Measurements from ENCODE around the gene PRSS50. TPM values are rescaled to one million over a fixed set of nuclear protein-coding genes. Genes with fewer than 3 reads are reported as not detected.
"Not testable (repeated sequence)": the region's sequence is repeated elsewhere in the genome, so short reads cannot be mapped to it uniquely, and the experiment has no call there.

Gene PRSS50
- not detected for total RNA-seq

- CTCF ChIA-PET: no interaction called here
- POLR2A ChIA-PET: no interaction called here
Measured at GRCh38 chr3:46717447-46718231, at the start of gene PRSS50. Gene PRSS50, minus strand, starts transcription at chr3:46717869. Its CDS starts 45 bp downstream, at chr3:46717824.

- ChIA-PET CTCF (no interaction called here), POLR2A (no interaction called here)
Measured at GRCh38 chr3:46764206-46764605, 46.5 kb upstream of the PRSS50 start.

GRCh38 chr3:46763178-46763577 is 45.5 kb upstream of the PRSS50 start:
- CTCF ChIA-PET: interaction anchor here (0.7 kb wide), 1 partner anchor 58 kb away, joined by 3 read pairs; no protein-coding TSS in a partner anchor
- POLR2A ChIA-PET: no interaction called here

- POLR2A ChIA-PET: no interaction called here
- CTCF ChIA-PET: no interaction called here
Measured at GRCh38 chr3:46759239-46760167, 41.8 kb upstream of the PRSS50 start.

DNA sequence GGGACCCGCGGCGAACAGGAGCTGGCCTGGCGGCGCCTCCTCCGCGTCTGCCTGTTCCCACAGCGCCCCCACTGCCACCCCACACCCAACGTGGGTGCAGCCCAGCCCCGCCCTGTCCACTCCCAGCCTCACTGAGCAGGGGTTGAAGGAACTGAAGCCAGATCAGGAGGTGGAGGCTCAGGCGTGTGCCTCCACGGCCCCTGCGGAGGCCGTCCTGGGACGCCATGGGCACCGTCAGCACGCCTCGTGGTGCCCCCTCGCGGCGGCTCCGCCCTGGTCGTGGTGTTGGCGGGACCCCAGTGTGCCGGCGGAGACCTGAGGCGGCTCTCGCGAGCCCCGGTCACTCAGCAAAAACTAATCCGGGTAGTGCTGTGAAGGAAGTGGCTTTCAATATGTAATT is 39.0 kb upstream of the PRSS50 start:
- CTCF ChIA-PET: interaction anchor here (0.9 kb wide), 1 partner anchor 153 kb away, joined by 3 read pairs; no protein-coding TSS in a partner anchor

DNA sequence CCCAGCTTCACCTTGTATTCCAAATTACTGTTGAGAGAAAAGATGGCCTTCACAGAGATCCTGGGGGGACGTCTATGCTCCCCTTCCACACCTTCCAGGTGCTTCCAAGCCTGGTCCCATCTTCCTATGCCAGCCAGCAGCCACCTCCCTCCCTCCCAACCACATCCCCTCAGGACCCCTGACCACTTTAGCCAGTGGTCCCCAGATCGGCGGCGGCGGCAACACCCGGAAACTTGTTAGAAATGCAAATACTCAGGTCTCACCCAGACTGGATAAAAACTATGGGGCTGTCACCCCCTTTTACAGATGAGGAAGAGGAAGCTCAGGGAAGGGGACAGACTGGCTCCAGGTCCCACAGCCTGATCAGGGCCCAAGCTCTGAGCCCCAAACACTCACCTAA is 38.0 kb upstream of the PRSS50 start:
- ChIA-PET CTCF (no interaction called here), POLR2A (no interaction called here)

More for the DNA sequence above, 39.0 kb upstream of the PRSS50 start:
- POLR2A ChIA-PET: no interaction called here

GRCh38 chr3:46753127-46753526 is 35.5 kb upstream of the PRSS50 start:
- CTCF ChIA-PET, POLR2A ChIA-PET: not testable (repeated sequence)

- POLR2A ChIA-PET: no interaction called here
- CTCF ChIA-PET: interaction anchor here (0.6 kb wide), 1 partner anchor 77 kb away, joined by 5 read pairs; no protein-coding TSS in a partner anchor
Measured at GRCh38 chr3:46750555-46751038, 32.9 kb upstream of the PRSS50 start.

- ChIA-PET CTCF (no interaction called here), POLR2A (no interaction called here)
Measured at GRCh38 chr3:46749129-46749528, 31.5 kb upstream of the PRSS50 start.

GRCh38 chr3:46748170-46748569 is 30.5 kb upstream of the PRSS50 start:
- CTCF ChIA-PET: no interaction called here
- POLR2A ChIA-PET: no interaction called here

- ChIA-PET CTCF (no interaction called here), POLR2A (no interaction called here)
Measured at GRCh38 chr3:46746711-46747110, 29.0 kb upstream of the PRSS50 start.

GRCh38 chr3:46742992-46743585 is 25.4 kb upstream of the PRSS50 start:
- ChIA-PET POLR2A (no interaction called here), CTCF (no interaction called here)

DNA sequence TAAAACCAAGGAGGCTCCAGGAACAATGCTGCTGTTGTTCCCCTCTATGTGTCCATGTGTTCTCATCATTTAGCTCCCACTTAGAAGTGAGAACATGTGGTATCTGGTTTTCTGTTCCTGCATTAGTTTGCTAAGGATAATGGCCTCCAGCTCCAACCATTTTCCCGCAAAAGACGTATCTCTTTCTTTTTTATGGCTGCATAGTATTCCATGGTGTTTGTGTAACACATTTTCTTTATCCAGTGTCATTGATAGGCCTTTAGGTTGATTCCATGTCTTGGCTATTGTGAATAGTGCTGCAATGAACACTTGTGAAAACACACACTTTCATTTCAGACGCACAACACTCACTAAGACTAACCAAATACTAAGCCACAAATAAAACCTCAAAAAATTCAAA is 21.9 kb upstream of the PRSS50 start:
- POLR2A ChIA-PET, CTCF ChIA-PET: not testable (repeated sequence)

DNA sequence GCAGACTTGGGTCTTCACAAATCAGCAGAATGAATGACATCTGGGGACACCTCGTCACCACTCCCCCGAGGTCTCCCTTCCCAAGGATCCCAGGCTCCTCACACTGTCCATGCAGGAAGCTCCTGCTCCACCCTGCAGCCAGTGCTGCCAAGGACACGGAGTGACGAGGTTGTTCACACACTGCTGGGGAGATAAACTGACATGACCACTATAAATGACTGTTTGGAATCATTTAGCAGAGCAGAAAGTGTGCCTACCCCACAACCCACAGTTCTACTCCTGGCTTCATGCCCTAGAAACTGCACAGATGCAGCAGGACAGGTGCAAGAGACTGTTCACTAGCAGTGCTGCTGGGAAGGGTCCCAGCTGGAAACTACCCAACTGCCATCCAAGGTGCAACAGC is 19.7 kb upstream of the PRSS50 start:
- CTCF ChIA-PET: no interaction called here
- POLR2A ChIA-PET: no interaction called here

- CTCF ChIA-PET: interaction anchor here (0.6 kb wide), 3 partner anchors 88 to 540 kb away, joined by 3 to 4 read pairs (median 4); no protein-coding TSS in a partner anchor
- POLR2A ChIA-PET: interaction anchor here (0.6 kb wide), 1 partner anchor 279 kb away, joined by 3 read pairs; no protein-coding TSS in a partner anchor
Measured at GRCh38 chr3:46736006-46736872, 18.6 kb upstream of the PRSS50 start.

DNA sequence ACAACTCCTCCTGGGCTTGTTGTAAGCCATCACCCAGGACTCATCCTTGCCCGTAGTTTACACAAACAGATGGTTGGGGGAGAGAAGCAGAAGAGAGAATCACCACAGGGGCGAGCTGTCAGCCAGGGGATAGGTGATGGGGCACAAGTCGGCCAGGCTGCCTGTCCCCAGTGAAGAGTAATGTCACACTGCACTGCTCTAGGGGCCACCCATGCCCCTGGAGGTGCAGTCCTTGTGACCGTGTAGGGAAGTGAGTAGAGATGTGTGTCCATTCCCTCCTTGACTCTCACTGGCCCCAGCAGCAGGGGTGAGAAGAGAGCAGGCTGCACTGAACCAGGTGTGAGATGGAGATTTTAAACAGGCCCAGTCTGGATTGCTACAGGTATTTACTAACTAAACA is 17.1 kb upstream of the PRSS50 start:
- ChIA-PET POLR2A (no interaction called here), CTCF (no interaction called here)

GRCh38 chr3:46733026-46733800 is 15.5 kb upstream of the PRSS50 start:
- CTCF ChIA-PET: no interaction called here

GRCh38 chr3:46731795-46732194 is 14.1 kb upstream of the PRSS50 start:
- ChIA-PET CTCF (no interaction called here), POLR2A (no interaction called here)

More at GRCh38 chr3:46733026-46733800, 15.5 kb upstream of the PRSS50 start:
- POLR2A ChIA-PET: no interaction called here

DNA sequence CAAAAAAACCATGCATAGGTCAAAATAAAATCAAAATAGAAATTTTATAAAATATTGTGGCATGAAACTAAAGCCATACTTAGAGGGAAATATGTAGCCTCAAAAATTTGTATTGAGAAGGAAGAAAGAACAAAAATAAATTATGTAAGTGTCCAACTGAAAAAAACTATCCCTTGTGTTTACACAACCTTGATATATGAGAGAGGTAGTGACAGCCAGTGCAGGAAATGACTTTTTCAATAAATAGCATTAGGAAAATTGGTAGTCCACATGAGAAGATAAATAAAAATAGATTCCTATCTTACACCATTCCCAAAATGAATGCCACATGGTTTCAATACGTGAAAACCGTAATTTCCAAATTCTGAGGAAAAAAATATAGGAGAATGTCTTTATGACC is 13.2 kb upstream of the PRSS50 start:
- CTCF ChIA-PET: no interaction called here
- POLR2A ChIA-PET: no interaction called here
